Measurements from ENCODE around the gene ADAMTS2. TPM values are rescaled to one million over a fixed set of nuclear protein-coding genes. Genes with fewer than 3 reads are reported as not detected.
"Not testable (repeated sequence)": the region's sequence is repeated elsewhere in the genome, so short reads cannot be mapped to it uniquely, and the experiment has no call there.

The ADAMTS2 gene
- total and polyA plus RNA-seq, 7 experiments from 2014 or later: not detected

DNA sequence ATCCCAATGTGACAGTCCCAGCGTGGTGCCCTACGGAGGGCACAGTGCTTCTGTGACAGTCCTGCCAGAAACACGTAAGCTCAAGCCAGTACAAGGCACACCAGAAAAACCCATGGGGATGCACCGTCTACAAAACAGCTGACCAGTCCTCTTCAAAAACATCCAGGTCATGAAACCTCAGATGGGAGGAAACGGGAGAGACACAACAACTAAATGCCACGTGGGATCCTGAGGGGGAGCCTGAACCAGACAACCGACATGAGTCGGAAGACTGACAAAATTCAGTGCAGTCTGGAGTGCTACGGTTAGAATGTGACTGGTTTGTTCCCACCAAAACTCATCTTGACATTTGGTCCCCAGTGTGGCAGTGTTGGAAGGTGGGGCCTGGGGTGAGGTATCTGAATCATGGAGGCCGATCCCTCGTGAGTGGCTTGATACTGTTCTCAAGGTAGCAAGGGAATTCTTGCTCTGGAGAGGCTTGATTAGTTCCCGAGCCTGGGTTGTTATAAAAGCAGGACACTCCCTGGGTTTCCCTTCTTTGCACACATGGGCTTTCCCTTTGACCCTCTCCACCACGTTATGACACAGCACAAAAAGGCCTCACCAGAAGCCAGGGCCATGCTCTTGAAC is 55.4 kb downstream of the ADAMTS2 start:
- ATAC-seq: no peak
- Mint-ChIP-seq H3K27me3 (no peaks in the 10 kb centered on the region), H3K4me1 (no peaks in the 10 kb centered on the region), H3K27ac (no peak overlapping the region), H3K4me3 (no peak overlapping the region), H3K36me3 (no peaks in the 10 kb centered on the region), H3K9me3 (peaks cover 0 to 9% (median 0%) of the 10 kb centered on the region in 11 donors)
- ChIA-PET CTCF (no interaction called here), POLR2A (no interaction called here)
- H3K9me3 ChIP-seq (ENCODE audit: control insufficient read depth in 2 of 3, low read length in 3 of 3): no peaks in the 10 kb centered on the region
- intact Hi-C loops (cut with micrococcal nuclease): no loop called here
- no peak overlapping the region for H3K4me3 ChIP-seq (ENCODE audit: low read length)
- H3K4me1 ChIP-seq (ENCODE audit: control insufficient read depth in 2 of 2, insufficient read depth in 2 of 2, low read length in 2 of 2): no peaks in the 10 kb centered on the region
- no peak overlapping the region for H3K27ac ChIP-seq (ENCODE audit: low read depth, low read length)
- DNase-seq: no peak
- no peaks in the 10 kb centered on the region for H3K36me3 ChIP-seq (ENCODE audit: control insufficient read depth in 2 of 3, insufficient read depth in 3 of 3, low read length in 3 of 3)
- no peaks in the 10 kb centered on the region for H3K27me3 ChIP-seq (ENCODE audit: control insufficient read depth in 2 of 2, insufficient read depth in 2 of 2, low read length in 2 of 2)

DNA sequence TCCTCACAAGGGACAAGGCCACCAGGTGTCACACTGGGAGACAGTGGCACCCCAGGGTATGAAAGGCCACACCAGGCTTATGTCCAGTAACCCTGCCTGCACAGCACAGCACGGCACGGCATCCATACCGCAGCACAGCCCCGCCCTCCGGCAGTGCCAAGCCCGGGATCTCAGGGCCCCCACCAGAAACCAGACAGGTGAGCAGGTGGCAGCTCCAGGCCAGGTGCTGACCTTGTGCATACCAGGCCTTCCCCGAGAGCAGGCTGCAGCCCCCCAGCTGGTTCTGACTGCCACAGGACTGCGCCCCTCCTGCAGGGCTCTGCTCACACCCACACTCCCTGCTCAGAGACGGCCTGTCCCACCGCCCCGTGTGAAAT is 56.5 kb downstream of the ADAMTS2 start:
- no peak for ATAC-seq
- Mint-ChIP-seq H3K27ac (no peak overlapping the region), H3K4me1 (no peaks in the 10 kb centered on the region), H3K36me3 (no peaks in the 10 kb centered on the region), H3K9me3 (peaks cover 0 to 9% (median 0%) of the 10 kb centered on the region in 11 donors), H3K27me3 (no peaks in the 10 kb centered on the region), H3K4me3 (no peak overlapping the region)
- Histone ChIP-seq H3K27ac (ENCODE audit: low read depth, low read length) (no peak overlapping the region), H3K9me3 (ENCODE audit: control insufficient read depth in 2 of 3, low read length in 3 of 3) (no peaks in the 10 kb centered on the region), H3K4me1 (ENCODE audit: control insufficient read depth in 2 of 2, insufficient read depth in 2 of 2, low read length in 2 of 2) (no peaks in the 10 kb centered on the region), H3K36me3 (ENCODE audit: control insufficient read depth in 2 of 3, insufficient read depth in 3 of 3, low read length in 3 of 3) (no peaks in the 10 kb centered on the region), H3K27me3 (ENCODE audit: control insufficient read depth in 2 of 2, insufficient read depth in 2 of 2, low read length in 2 of 2) (no peaks in the 10 kb centered on the region), H3K4me3 (ENCODE audit: low read length) (no peak overlapping the region)
- intact Hi-C loops (cut with micrococcal nuclease): no loop called here
- no peak for DNase-seq
- ChIA-PET POLR2A (no interaction called here), CTCF (no interaction called here)

DNA sequence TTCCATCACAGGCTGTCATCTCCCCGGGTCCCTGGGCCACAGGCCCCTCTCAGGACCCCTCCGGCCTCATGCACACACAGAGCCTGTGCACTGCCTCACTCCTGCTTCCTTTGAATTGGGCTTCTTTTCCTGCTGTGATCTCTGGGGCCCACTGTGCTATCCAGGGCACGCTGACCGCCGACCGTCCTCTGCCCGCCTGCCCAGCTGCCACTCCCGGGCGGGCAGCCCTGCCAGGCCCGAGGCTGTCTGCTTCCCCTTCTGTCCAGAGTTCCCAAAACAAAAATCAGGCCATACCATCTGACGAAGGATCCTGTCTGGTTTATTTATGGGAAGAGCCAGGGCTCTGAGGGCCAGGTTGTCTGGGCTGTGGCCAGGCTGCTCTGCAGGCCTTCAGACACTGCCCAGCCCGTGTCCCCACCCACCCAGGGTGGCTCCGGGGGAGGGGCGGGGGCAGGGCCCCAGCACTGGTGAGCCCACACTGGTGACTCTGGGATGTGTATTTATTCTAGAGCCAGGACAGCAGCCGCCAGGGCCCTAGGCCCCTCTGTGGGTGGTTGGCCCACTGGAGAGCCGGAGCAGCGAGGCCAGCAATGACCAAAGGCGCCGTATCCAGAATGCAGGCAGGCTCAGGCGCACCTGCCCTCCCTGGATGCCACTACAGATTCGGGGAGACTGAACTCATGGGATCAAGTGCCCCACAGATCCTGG is 57.0 kb downstream of the ADAMTS2 start:
- intact Hi-C loops (cut with micrococcal nuclease): no loop called here
- Histone ChIP-seq H3K36me3 (ENCODE audit: control insufficient read depth in 2 of 3, insufficient read depth in 3 of 3, low read length in 3 of 3) (no peaks in the 10 kb centered on the region), H3K9me3 (ENCODE audit: control insufficient read depth in 2 of 3, low read length in 3 of 3) (no peaks in the 10 kb centered on the region), H3K4me1 (ENCODE audit: control insufficient read depth in 2 of 2, insufficient read depth in 2 of 2, low read length in 2 of 2) (no peaks in the 10 kb centered on the region), H3K27ac (ENCODE audit: low read depth, low read length) (no peak overlapping the region), H3K27me3 (ENCODE audit: control insufficient read depth in 2 of 2, insufficient read depth in 2 of 2, low read length in 2 of 2) (no peaks in the 10 kb centered on the region), H3K4me3 (ENCODE audit: low read length) (no peak overlapping the region)
- DNase-seq (no peak), ATAC-seq (no peak)
- CTCF ChIA-PET: no interaction called here
- no peaks in the 10 kb centered on the region for H3K36me3 Mint-ChIP-seq
- peaks cover 0 to 9% (median 0%) of the 10 kb centered on the region in 11 donors for H3K9me3 Mint-ChIP-seq
- H3K4me1 Mint-ChIP-seq: no peaks in the 10 kb centered on the region
- POLR2A ChIA-PET: no interaction called here
- H3K4me3 Mint-ChIP-seq: no peak overlapping the region
- H3K27me3 Mint-ChIP-seq: no peaks in the 10 kb centered on the region
- H3K27ac Mint-ChIP-seq: no peak overlapping the region

DNA sequence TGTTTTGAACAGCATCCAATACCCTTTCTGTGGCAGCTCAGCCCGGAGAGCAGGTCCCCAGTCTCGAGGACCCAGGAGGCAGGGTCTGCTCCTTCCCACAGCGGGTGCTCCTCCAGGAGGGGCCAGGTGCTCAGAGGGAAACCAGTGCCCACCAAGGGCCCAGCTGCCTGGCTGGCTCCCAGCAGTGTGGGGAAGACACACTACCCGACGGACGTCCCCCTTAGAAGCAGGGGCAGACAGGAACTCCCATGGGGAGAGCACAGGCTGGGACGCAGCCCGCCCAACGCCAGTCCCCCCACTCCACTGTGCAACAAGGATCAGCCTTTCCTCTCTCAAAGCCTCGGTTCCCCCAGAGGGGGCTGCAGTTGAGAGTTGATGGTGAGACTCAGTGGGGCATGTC is 57.6 kb downstream of the ADAMTS2 start:
- H3K4me3 ChIP-seq (ENCODE audit: low read length): no peak overlapping the region
- H3K27ac ChIP-seq (ENCODE audit: low read depth, low read length): no peak overlapping the region
- H3K4me1 ChIP-seq (ENCODE audit: control insufficient read depth in 2 of 2, insufficient read depth in 2 of 2, low read length in 2 of 2): no peaks in the 10 kb centered on the region
- Mint-ChIP-seq H3K27ac (no peak overlapping the region), H3K9me3 (peaks cover 0 to 9% (median 0%) of the 10 kb centered on the region in 11 donors), H3K27me3 (no peaks in the 10 kb centered on the region), H3K4me3 (no peak overlapping the region), H3K36me3 (no peaks in the 10 kb centered on the region), H3K4me1 (no peaks in the 10 kb centered on the region)
- ChIA-PET POLR2A (no interaction called here), CTCF (no interaction called here)
- DNase-seq (no peak), ATAC-seq (no peak)
- intact Hi-C loops (cut with micrococcal nuclease): no loop called here
- H3K9me3 ChIP-seq (ENCODE audit: control insufficient read depth in 2 of 3, low read length in 3 of 3): no peaks in the 10 kb centered on the region
- H3K36me3 ChIP-seq (ENCODE audit: control insufficient read depth in 2 of 3, insufficient read depth in 3 of 3, low read length in 3 of 3): no peaks in the 10 kb centered on the region
- no peaks in the 10 kb centered on the region for H3K27me3 ChIP-seq (ENCODE audit: control insufficient read depth in 2 of 2, insufficient read depth in 2 of 2, low read length in 2 of 2)

DNA sequence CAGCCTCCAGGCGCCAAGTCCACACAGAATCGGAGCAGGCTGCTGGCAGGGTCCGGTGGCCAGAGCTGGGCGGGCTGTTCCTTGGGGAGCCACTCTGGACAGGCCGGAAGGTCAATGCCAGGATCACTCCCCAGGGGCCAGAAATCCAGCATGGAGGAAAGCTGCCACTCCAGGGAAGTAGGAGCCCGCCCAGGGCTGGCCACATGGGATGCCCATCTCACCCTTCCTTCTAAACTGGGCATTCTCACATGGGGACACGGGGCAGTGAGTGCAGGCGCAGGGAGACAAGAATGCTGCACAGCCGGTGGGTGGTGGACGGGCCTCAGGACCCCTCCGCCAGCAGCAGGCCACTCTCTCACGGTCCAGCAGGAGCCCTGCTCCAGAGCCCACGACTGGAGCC is 58.2 kb downstream of the ADAMTS2 start:
- H3K4me1 ChIP-seq (ENCODE audit: control insufficient read depth in 2 of 2, insufficient read depth in 2 of 2, low read length in 2 of 2): no peaks in the 10 kb centered on the region
- no peak overlapping the region for H3K27ac ChIP-seq (ENCODE audit: low read depth, low read length)
- DNase-seq (no peak), ATAC-seq (no peak)
- no peaks in the 10 kb centered on the region for H3K36me3 ChIP-seq (ENCODE audit: control insufficient read depth in 2 of 3, insufficient read depth in 3 of 3, low read length in 3 of 3)
- intact Hi-C loops (cut with micrococcal nuclease): no loop called here
- CTCF ChIA-PET: no interaction called here
- H3K36me3 Mint-ChIP-seq: no peaks in the 10 kb centered on the region
- no peaks in the 10 kb centered on the region for H3K27me3 ChIP-seq (ENCODE audit: control insufficient read depth in 2 of 2, insufficient read depth in 2 of 2, low read length in 2 of 2)
- peaks cover 0 to 14% (median 0%) of the 10 kb centered on the region in 11 donors for H3K9me3 Mint-ChIP-seq
- H3K4me1 Mint-ChIP-seq: no peaks in the 10 kb centered on the region
- POLR2A ChIA-PET: no interaction called here
- no peak overlapping the region for H3K4me3 Mint-ChIP-seq
- H3K27ac Mint-ChIP-seq: no peak overlapping the region
- H3K9me3 ChIP-seq (ENCODE audit: control insufficient read depth in 2 of 3, low read length in 3 of 3): no peaks in the 10 kb centered on the region
- no peaks in the 10 kb centered on the region for H3K27me3 Mint-ChIP-seq
- H3K4me3 ChIP-seq (ENCODE audit: low read length): no peak overlapping the region

DNA sequence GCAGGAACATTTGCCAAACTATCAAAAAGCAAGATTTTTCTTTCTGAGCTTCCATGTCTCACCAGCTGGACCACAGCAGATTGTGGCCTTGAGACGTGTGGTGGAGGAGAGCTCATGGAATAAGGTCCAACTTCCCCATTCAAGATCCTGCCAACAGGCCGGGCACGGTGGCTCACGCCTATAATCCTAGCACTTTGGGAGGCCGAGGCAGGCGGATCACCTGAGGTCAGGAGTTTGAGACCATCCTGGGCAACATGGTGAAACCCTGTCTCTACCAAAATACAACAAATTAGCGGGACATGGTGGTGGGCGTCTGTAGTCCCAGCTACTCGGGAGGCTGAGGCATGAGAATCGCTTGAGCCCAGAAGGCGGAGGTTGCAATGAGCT is 59.5 kb downstream of the ADAMTS2 start:
- POLR2A ChIA-PET; H3K27me3 Mint-ChIP-seq; H3K27ac ChIP-seq (ENCODE audit: low read depth, low read length); intact Hi-C loops (cut with micrococcal nuclease); H3K4me1 ChIP-seq (ENCODE audit: control insufficient read depth in 2 of 2, insufficient read depth in 2 of 2, low read length in 2 of 2); H3K27me3 ChIP-seq (ENCODE audit: control insufficient read depth in 2 of 2, insufficient read depth in 2 of 2, low read length in 2 of 2); H3K36me3 ChIP-seq (ENCODE audit: control insufficient read depth in 2 of 3, insufficient read depth in 3 of 3, low read length in 3 of 3); DNase-seq; H3K4me3 ChIP-seq (ENCODE audit: low read length); H3K36me3 Mint-ChIP-seq; ATAC-seq; CTCF ChIA-PET; H3K4me1 Mint-ChIP-seq; H3K9me3 ChIP-seq (ENCODE audit: control insufficient read depth in 2 of 3, low read length in 3 of 3); H3K4me3 Mint-ChIP-seq; H3K27ac Mint-ChIP-seq: not testable (repeated sequence)
- peaks cover 0 to 14% (median 0%) of the 10 kb centered on the region in 11 donors for H3K9me3 Mint-ChIP-seq

Measured in naive thymus-derived CD4-positive, alpha-beta T cell (primary cell).